ACC112 (cell line): ENCODE measurements around the gene ZNF180.

Source experiments
- H2AFZ ChIP-seq: fragments of 200-600 bp; sonication (generic); one replicate; pipeline ENCODE4 v1.6.0; 2017; ENCODE audit warnings: antibody characterized with exemption, low read length; ENCODE audit not compliant: unreplicated experiment
- H3K27ac ChIP-seq: fragments of 200-600 bp; sonication (generic); 2 replicates; pipeline ENCODE4 v1.5.1; 2014; ENCODE audit warnings: low read depth, mild to moderate bottlenecking, antibody characterized with exemption, low read length, moderate library complexity
- H3K27me3 ChIP-seq: fragments of 200-600 bp; sonication (generic); 2 replicates; pipeline ENCODE4 v1.6.1; 2014; ENCODE audit warnings: mild to moderate bottlenecking, antibody characterized with exemption, low read length, moderate library complexity, mixed read lengths; ENCODE audit not compliant: insufficient read depth
- H3K36me3 ChIP-seq: fragments of 200-600 bp; sonication (generic); 2 replicates; pipeline ENCODE4 v1.6.1; 2016; ENCODE audit warnings: mild to moderate bottlenecking, antibody characterized with exemption, low read length, moderate library complexity, mixed read lengths; ENCODE audit not compliant: insufficient read depth
- H3K4me1 ChIP-seq: fragments of 200-600 bp; sonication (generic); one replicate; pipeline ENCODE4 v1.6.1; 2016; ENCODE audit warnings: low read length, mixed read lengths; ENCODE audit not compliant: insufficient read depth, unreplicated experiment, control insufficient read depth
- H3K4me3 ChIP-seq: fragments of 200-600 bp; sonication (generic); 2 replicates; pipeline ENCODE4 v1.5.1; 2014; ENCODE audit warnings: mild to moderate bottlenecking, low read depth, low read length
- H3K79me2 ChIP-seq: fragments of 200-600 bp; sonication (generic); one replicate; pipeline ENCODE4 v1.6.0; 2016; ENCODE audit warnings: low read length; ENCODE audit not compliant: control insufficient read depth, unreplicated experiment, insufficient read depth

Gene ZNF180

GRCh38 chr19:44530777-44531176 is 30.5 kb upstream of the ZNF180 start:
- no peak overlapping the region for H3K27ac ChIP-seq
- H3K79me2 ChIP-seq = no peaks in the 10 kb centered on the region
- H3K27me3 ChIP-seq = peaks cover 20% of the 10 kb centered on the region
- H3K36me3 ChIP-seq = no peaks in the 10 kb centered on the region
- H2AFZ ChIP-seq = no peak overlapping the region
- H3K4me3 ChIP-seq = no peak overlapping the region
- H3K4me1 ChIP-seq = no peaks in the 10 kb centered on the region

- Histone ChIP-seq H3K27me3 (peaks cover 15% of the 10 kb centered on the region), H2AFZ (no peak within 1 kb of the TSS), H3K36me3 (no peaks in the 10 kb centered on the region), H3K4me1 (no peaks in the 10 kb centered on the region), H3K4me3 (no peak within 1 kb of the TSS), H3K27ac (no peak within 1 kb of the TSS), H3K79me2 (no peaks in the 10 kb centered on the region)
Observed at GRCh38 chr19:44529536-44529935, 29.2 kb upstream of the ZNF180 start, which contains the start of gene CEACAM20. Gene CEACAM20, minus strand, starts transcription at chr19:44529675. Its CDS starts 166 bp downstream, at chr19:44529509.

GRCh38 chr19:44527554-44527953 is 27.2 kb upstream of the ZNF180 start:
- H2AFZ ChIP-seq = no peak overlapping the region
- no peaks in the 10 kb centered on the region for H3K4me1 ChIP-seq
- no peaks in the 10 kb centered on the region for H3K79me2 ChIP-seq
- H3K4me3 ChIP-seq = no peak overlapping the region
- no peaks in the 10 kb centered on the region for H3K36me3 ChIP-seq
- no peak overlapping the region for H3K27ac ChIP-seq
- H3K27me3 ChIP-seq = peaks cover 8% of the 10 kb centered on the region

- Histone ChIP-seq H3K79me2 (no peaks in the 10 kb centered on the region), H3K4me3 (no peak overlapping the region), H2AFZ (no peak overlapping the region), H3K27me3 (peaks cover 8% of the 10 kb centered on the region), H3K4me1 (no peaks in the 10 kb centered on the region), H3K27ac (no peak overlapping the region), H3K36me3 (no peaks in the 10 kb centered on the region)
Observed at GRCh38 chr19:44525721-44526430, 25.6 kb upstream of the ZNF180 start.

- Histone ChIP-seq H3K36me3 (no peaks in the 10 kb centered on the region), H2AFZ (no peak overlapping the region), H3K4me1 (no peaks in the 10 kb centered on the region), H3K79me2 (no peaks in the 10 kb centered on the region), H3K4me3 (no peak overlapping the region), H3K27me3 (peaks cover 13% of the 10 kb centered on the region), H3K27ac (no peak overlapping the region)
Observed at GRCh38 chr19:44521370-44521769, 21.0 kb upstream of the ZNF180 start.

- H3K4me3 ChIP-seq = no peak overlapping the region
- no peak overlapping the region for H2AFZ ChIP-seq
- H3K27ac ChIP-seq = no peak overlapping the region
- no peaks in the 10 kb centered on the region for H3K36me3 ChIP-seq
- H3K79me2 ChIP-seq = no peaks in the 10 kb centered on the region
- peaks cover 17% of the 10 kb centered on the region; the same call in 1 of the 2 replicates for H3K27me3 ChIP-seq
- H3K4me1 ChIP-seq = no peaks in the 10 kb centered on the region
Observed at GRCh38 chr19:44517146-44517545, 16.8 kb upstream of the ZNF180 start.

GRCh38 chr19:44515907-44516306 is 15.6 kb upstream of the ZNF180 start:
- Histone ChIP-seq H3K27ac (no peak overlapping the region), H3K79me2 (no peaks in the 10 kb centered on the region), H3K36me3 (no peaks in the 10 kb centered on the region), H3K4me1 (no peaks in the 10 kb centered on the region), H3K27me3 (peaks cover 22% of the 10 kb centered on the region; the same call in 1 of the 2 replicates), H3K4me3 (no peak overlapping the region), H2AFZ (no peak overlapping the region)

GRCh38 chr19:44515031-44515430 is 14.7 kb upstream of the ZNF180 start:
- Histone ChIP-seq H3K4me1 (no peaks in the 10 kb centered on the region), H2AFZ (no peak overlapping the region), H3K36me3 (no peaks in the 10 kb centered on the region)

GRCh38 chr19:44512326-44513298 is 12.3 kb upstream of the ZNF180 start:
- H3K36me3 ChIP-seq = no peaks in the 10 kb centered on the region
- no peak overlapping the region for H3K27ac ChIP-seq
- H3K4me3 ChIP-seq = no peak overlapping the region
- peaks cover 38% of the 10 kb centered on the region for H3K27me3 ChIP-seq
- H3K79me2 ChIP-seq = no peaks in the 10 kb centered on the region
- no peak overlapping the region for H2AFZ ChIP-seq
- H3K4me1 ChIP-seq = no peaks in the 10 kb centered on the region

More at GRCh38 chr19:44515031-44515430, 14.7 kb upstream of the ZNF180 start:
- no peaks in the 10 kb centered on the region for H3K79me2 ChIP-seq
- H3K4me3 ChIP-seq = no peak overlapping the region
- H3K27me3 ChIP-seq = peaks cover 23% of the 10 kb centered on the region
- H3K27ac ChIP-seq = no peak overlapping the region

- H3K27me3 ChIP-seq = peaks cover 52% of the 10 kb centered on the region
- H3K79me2 ChIP-seq = no peaks in the 10 kb centered on the region
- H3K36me3 ChIP-seq = no peaks in the 10 kb centered on the region
- no peaks in the 10 kb centered on the region for H3K4me1 ChIP-seq
- no peak overlapping the region for H3K4me3 ChIP-seq
- no peak overlapping the region for H3K27ac ChIP-seq
- no peak overlapping the region for H2AFZ ChIP-seq
Observed at GRCh38 chr19:44509478-44509877, 9.2 kb upstream of the ZNF180 start.
